ENCODE measurements around the gene FGA. TPM values are rescaled to one million over a fixed set of nuclear protein-coding genes. Genes with fewer than 3 reads are reported as not detected.

The FGA gene
- total and polyA plus RNA-seq, 10 of the 15 experiments (the other 5 are each of a cell fraction or from before 2014, with no cell fraction given): 3.6 TPM; not detected in 9

GRCh38 chr4:154565704-154566103, 24.8 kb downstream of the FGA start:
- in situ Hi-C loops (cut with MboI): no loop called here

More at GRCh38 chr4:154565704-154566103, 24.8 kb downstream of the FGA start:
- no peaks in the 10 kb centered on the region; a peak in 1 of 4 replicates for H3K27me3 ChIP-seq (replicated peaks in 1 of 2; ENCODE audit: control insufficient read depth in 2 of 2, insufficient read depth in 2 of 2, low read length in 1 of 2)
- no peaks in the 10 kb centered on the region for H4K20me1 ChIP-seq (ENCODE audit: control insufficient read depth, insufficient read depth)
- H3K36me3 ChIP-seq (ENCODE audit: control insufficient read depth in 2 of 2, insufficient read depth in 2 of 2, low read length in 1 of 2): no peaks in the 10 kb centered on the region
- no peaks in the 10 kb centered on the region for H3K9me3 ChIP-seq (replicated peaks; ENCODE audit: control insufficient read depth, insufficient read depth, low read length)
- no peak overlapping the region for H3K27ac ChIP-seq (ENCODE audit: control insufficient read depth, insufficient read depth)
- no peak overlapping the region for H2AFZ ChIP-seq (ENCODE audit: control insufficient read depth, low read depth, low read length)
- H3K9ac ChIP-seq (ENCODE audit: control insufficient read depth, insufficient read depth, low read length): no peak overlapping the region
- SMC1A ChIA-PET (ENCODE audit: uncharacterized antibody, unreplicated experiment): interaction anchor here (1.2 to 1.8 kb wide), 2 partner anchors 8 to 53 kb away, joined by 3 to 8 read pairs; no protein-coding TSS in a partner anchor
- POLR2A ChIA-PET: no interaction called here
- H3K4me2 ChIP-seq (ENCODE audit: control insufficient read depth, insufficient read depth): no peak overlapping the region
- no peaks in the 10 kb centered on the region for H3K79me2 ChIP-seq (ENCODE audit: control insufficient read depth, insufficient read depth, low read length)
- H3K4me1 ChIP-seq (ENCODE audit: control insufficient read depth, insufficient read depth, low read length): no peaks in the 10 kb centered on the region
- 34% methylated on average over 6 of the region's 6 CpGs for WGBS (ENCODE audit: insufficient coverage, insufficient replicate concordance, low lambda C conversion rate, missing lambda C conversion rate)
- TF ChIP-seq SP1 (IDR thresholded peaks at IDR 0.05; ENCODE audit: low read depth, low read length) (no peak), REST (IDR thresholded peaks at IDR 0.05; ENCODE audit: low read depth, low read length) (no peak), SIN3A (IDR thresholded peaks at IDR 0.05; ENCODE audit: low read depth, low read length) (no peak), POU2F2 (IDR thresholded peaks at IDR 0.05; ENCODE audit: borderline replicate concordance, low read depth, low read length) (no peak), GATAD2B (conservative IDR thresholded peaks at IDR 0.05; ENCODE audit: low read depth) (no peak), ESRRA (IDR thresholded peaks at IDR 0.05; ENCODE audit: low read length) (no peak), TBL1XR1 (IDR thresholded peaks at IDR 0.05; ENCODE audit: low read depth, low read length) (no peak), HDAC2 (IDR thresholded peaks at IDR 0.05) (no peak), CEBPB (IDR thresholded peaks at IDR 0.05; ENCODE audit: borderline replicate concordance in 1 of 2, low read depth in 2 of 2, low read length in 2 of 2) (no peak), SMC3 (IDR thresholded peaks at IDR 0.05; ENCODE audit: borderline replicate concordance, low read length) (no peak), MXI1 (IDR thresholded peaks at IDR 0.05; ENCODE audit: low read depth, low read length) (no peak), ZNF24 (IDR thresholded peaks at IDR 0.05) (no peak), CHD1 (IDR thresholded peaks at IDR 0.05; ENCODE audit: low read depth, low read length) (no peak), ZNF622 (IDR thresholded peaks at IDR 0.05) (no peak), ZBTB4 (CRISPR knock-in tag; IDR thresholded peaks at IDR 0.05) (no peak), CEBPZ (IDR thresholded peaks at IDR 0.05; ENCODE audit: low read depth, low read length) (no peak)
- RAD21 ChIA-PET (ENCODE audit: unreplicated experiment): no interaction called here
- no peak for FAIRE-seq
- H3K4me3 ChIP-seq: no peak overlapping the region
- no peak for ATAC-seq
- no TSS peak for BruUV-seq (replicated peaks)
- intact Hi-C loops (cut with micrococcal nuclease; ENCODE audit: unreplicated experiment): no loop called here
- CTCF ChIA-PET: interaction anchor here (0.9 to 5.9 kb wide), 4 partner anchors 13 to 58 kb away, joined by 3 to 32 read pairs (median 4); no protein-coding TSS in a partner anchor
- DNase-seq (ENCODE audit: low read depth, low spot score): no peak

All from GM12878 (cell line).